Dermis blood vessel endothelial cell (primary cell): ENCODE data around the gene ALG13. TPM values are rescaled to one million over a fixed set of nuclear protein-coding genes. Genes with fewer than 3 reads are reported as not detected.
"Not testable (repeated sequence)": the region's sequence is repeated elsewhere in the genome, so short reads cannot be mapped to it uniquely, and the experiment has no call there.

Source experiments
- DNase-seq: peaks from one replicate; pipeline ENCODE4 v3.0.0; 2010
- total RNA-seq: library from RNA; depleted of rRNA; stranded (reverse); fragments of >200 nt; gene quantifications from 2 replicates; pipeline ENCODE4 v1.2.3, GENCODE V29; 2014

The ALG13 gene
- total RNA-seq, 1 donor from 2014 or later = 65.0 TPM

- DNase-seq = no peak
These were observed 80.7 kb downstream of the ALG13 start for GRCh38 chrX:111761578-111762135.

- no peak for DNase-seq
These were observed 97.6 kb downstream of the ALG13 start for GRCh38 chrX:111778591-111778990.

GRCh38 chrX:111779582-111779981, 98.6 kb downstream of the ALG13 start:
- no peak for DNase-seq

GRCh38 chrX:111784667-111785066, 103.7 kb downstream of the ALG13 start:
- no peak for DNase-seq

- DNase-seq = not testable (repeated sequence)
These were observed 109.1 kb downstream of the ALG13 start for GRCh38 chrX:111790054-111790453.

Other genes with a start within 250 kb of the ALG13 start
- gene SERTM2, start 169.5 kb upstream of the ALG13 start, total RNA-seq = not detected in 2 replicates
- gene TRPC5OS, start 195.0 kb downstream of the ALG13 start, total RNA-seq = not detected in 2 replicates